Gastrocnemius medialis (tissue), 4 donors: ENCODE data around the gene DTL.

Source experiments
- CTCF ChIP-seq, 5 experiments: fragments of 450-650 bp in 3 of 5; fragments of 200-600 bp in 2 of 5; sonication (generic) in 2 of 5; IDR thresholded peaks in 4 of 5; conservative IDR thresholded peaks in 1 of 5; 1 replicate in 4 of 5; 2 replicates in 1 of 5; pipeline ENCODE4 v1.5.1; 2016 to 2019; ENCODE audit warnings: antibody characterized with exemption in 5 of 5, mild to moderate bottlenecking in 3 of 5, moderate library complexity in 3 of 5
- POLR2A ChIP-seq, 2 donors: fragments of 450-650 bp; IDR thresholded peaks; one replicate each; pipeline ENCODE4 v1.6.1; 2017; ENCODE audit warnings: antibody characterized with exemption in 2 of 2, mild to moderate bottlenecking in 2 of 2, moderate library complexity in 2 of 2

DNA sequence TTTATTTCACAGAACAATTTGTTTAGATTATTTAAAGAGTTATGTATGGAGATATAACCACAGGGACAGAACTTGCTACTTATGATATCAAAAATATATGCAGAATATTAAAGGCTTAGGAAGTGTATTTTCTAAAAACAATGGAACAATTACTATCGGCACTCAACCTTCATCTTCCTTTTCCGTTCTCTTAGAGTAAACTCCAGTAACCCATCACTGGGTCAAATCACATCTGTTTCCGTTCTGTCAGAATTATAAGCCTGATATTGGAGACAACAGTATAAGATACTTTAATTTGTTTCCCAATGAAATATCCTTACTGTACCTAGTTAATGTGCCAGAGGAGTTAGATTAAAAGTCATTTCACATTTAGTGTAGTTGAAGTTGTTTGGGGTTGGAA, 32.2 kb downstream of the DTL start:
- TF ChIP-seq CTCF (IDR thresholded peaks at IDR 0.05 in 4 of 5, conservative IDR thresholded peaks at IDR 0.05 in 1 of 5) (no peak), POLR2A (IDR thresholded peaks at IDR 0.05) (no peak)
